HG03442 (cell line): ENCODE measurements around the gene HACD2.
"Not testable (repeated sequence)": the region's sequence is repeated elsewhere in the genome, so short reads cannot be mapped to it uniquely, and the experiment has no call there.

Experiments used
- ATAC-seq: cut with Tn5 transposase; IDR thresholded peaks from one replicate; pipeline ENCODE4 v1.9.1; 2021; ENCODE audit warnings: mild to moderate bottlenecking, moderate library complexity; ENCODE audit not compliant: unreplicated experiment

HACD2 gene

DNA sequence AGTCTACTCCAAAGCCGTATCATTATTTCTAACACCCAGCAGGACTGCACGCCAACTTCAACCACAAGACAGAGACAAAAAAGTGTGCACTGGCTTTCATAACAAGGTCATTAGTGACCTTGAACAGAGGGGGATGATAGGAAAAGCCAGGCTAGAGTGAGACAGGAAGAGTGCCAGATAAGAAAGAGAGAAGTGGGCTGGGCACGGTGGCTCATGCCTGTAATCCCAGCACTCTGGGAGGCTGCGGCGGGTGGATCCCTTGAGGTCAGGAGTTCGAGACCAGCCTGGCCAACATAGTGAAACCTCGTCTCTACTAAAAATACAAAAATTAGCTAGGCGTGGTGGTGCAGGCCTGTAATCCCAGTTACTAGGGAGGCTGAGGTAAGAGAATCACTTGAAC lies 97.8 kb downstream of the HACD2 start:
- ATAC-seq, result not testable (repeated sequence)

DNA sequence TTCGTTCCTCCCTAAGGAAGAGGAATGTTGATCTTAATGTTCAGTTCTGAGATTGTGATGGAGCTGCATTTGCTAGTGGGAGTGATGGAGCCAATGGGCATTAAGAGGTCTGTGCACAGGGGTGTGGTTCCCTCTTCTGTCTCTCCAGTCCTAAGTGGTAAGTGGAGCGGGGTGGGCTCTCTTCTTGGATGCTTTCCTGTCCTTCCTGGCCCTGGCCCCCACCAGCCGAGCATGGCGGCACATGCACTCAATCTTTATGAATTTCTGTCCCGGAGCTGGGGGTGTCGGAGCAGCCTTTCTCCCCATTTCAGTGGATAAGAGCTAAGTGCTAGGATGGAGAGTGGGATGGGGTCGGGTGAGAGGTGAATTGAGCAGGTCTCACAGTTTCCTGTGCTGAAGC lies 98.4 kb downstream of the HACD2 start:
- no peak for ATAC-seq

DNA sequence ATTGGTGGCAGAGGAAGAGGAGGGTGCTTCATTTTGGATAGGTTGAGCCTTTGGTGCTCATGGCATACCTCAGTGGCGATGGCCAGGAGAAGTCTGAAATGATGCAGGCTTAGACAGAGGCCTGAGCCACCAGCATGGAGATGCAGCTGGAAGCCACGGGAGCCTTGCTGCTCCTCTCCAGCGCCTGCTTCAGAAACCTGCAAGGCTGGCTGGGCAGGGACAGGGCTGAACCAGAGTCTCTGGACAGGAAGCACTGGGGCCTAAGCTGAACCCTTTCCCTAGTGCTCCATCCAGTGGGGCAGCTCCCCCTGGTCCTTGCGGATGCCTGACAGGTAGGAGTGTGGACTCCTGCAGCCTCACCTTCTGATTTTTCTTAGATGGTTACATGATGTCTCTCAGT lies 99.3 kb downstream of the HACD2 start:
- no peak for ATAC-seq

- no peak for ATAC-seq
These were observed 101.7 kb downstream of the HACD2 start for GRCh38 chr3:123483146-123483545.

DNA sequence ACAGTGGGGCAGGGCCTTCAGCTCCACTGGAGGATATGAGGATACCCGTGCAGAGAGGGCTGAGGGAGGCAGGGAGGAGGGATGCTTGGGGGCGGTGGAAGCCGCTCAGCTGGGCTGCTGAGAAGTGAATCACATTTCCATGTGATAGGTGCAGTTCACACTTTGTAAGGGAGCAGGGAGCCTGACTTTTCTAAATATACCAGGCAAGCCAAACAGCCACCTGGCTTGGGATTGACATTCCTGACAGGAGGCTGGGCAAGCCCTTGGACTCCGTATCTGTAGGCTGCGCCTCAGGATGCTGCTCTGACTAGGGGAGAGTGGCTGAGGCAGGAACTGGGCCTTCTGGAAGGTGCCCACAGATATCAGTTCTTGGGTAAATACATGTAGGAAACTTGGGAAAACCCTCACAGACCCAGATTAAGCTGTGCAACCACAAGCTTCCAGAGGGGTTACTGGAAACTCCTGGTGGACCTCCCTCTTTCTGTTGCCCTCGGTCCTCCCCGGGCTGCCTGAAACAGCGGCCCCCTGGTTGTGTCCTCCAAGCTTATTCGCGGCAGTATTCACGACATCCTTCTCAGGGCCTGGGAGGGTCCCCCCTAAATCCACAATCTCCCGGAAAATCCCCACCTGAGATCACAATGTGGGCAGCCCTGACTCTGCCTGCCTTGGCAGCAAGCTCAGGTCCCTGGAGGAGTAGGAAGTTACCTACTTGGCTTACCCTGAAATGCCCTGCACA lies 103.0 kb downstream of the HACD2 start:
- ATAC-seq, result no peak

DNA sequence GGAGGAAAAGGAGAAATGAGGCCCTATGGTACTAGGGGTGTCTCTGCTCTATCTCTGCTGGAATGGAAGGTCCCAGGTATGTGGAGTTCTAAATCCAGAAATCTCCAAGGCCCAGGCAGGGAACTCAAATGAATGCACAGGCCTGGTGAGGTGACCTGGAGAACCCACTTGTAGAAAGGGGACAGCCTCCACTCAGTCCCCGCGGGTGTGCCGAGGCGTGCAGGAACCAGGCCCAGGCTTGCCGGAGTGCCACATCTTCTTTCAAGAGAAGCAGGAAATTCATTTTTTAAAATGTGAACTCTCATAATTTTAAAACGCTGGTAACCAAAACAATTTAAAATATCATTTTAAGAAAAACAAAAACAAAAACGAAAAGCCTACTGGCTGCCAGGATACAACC lies 103.8 kb downstream of the HACD2 start:
- no peak for ATAC-seq

GRCh38 chr3:123480428-123480827 lies 104.4 kb downstream of the HACD2 start:
- no peak for ATAC-seq

GRCh38 chr3:123479891-123480290 lies 105.0 kb downstream of the HACD2 start:
- no peak for ATAC-seq

DNA sequence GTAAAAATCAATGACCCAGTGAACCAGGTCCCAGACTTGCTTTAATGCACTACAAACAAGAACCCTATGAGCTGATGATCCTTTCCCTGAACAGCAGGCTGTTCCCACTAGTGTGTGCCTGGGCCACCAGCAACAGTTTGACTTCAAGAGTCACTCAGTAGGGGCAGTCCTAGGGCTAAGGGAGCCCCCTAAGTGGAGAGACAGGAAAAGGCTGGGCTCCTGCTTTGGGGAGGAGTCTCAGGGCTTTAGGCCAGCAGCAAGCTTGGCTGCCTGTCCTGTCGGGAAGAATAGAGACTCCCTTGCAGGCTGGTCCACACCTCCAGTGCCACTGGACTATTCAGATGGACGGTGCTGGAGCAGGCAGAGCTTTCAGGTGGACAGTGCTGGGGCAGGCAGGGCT lies 106.5 kb downstream of the HACD2 start:
- ATAC-seq, result no peak

- ATAC-seq, result no peak
These were observed 107.7 kb downstream of the HACD2 start for GRCh38 chr3:123476967-123477750.

GRCh38 chr3:123475786-123476185 lies 109.1 kb downstream of the HACD2 start:
- no peak for ATAC-seq

GRCh38 chr3:123471106-123471505 lies 113.7 kb downstream of the HACD2 start:
- ATAC-seq, result no peak

GRCh38 chr3:123469323-123469995 lies 115.4 kb downstream of the HACD2 start:
- no peak for ATAC-seq

DNA sequence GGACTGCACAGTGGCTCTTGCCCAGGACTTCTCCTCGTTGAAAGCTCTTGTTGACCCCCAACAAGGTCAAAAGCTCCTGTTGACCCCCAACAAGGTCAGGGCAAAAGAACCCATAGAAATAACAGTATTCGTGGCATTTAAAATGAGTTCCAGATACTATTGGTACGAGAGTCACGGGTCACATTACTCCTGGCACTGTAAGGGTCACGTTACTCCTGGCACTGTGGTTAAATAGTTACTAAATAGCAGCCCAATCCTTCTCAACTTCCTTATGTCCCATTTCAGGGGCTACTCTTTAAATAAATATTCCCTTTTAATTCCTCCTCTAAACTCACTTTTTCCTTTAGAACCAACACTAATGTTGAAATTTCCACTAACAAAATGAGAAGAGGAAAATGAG lies 117.8 kb downstream of the HACD2 start:
- ATAC-seq, result no peak

DNA sequence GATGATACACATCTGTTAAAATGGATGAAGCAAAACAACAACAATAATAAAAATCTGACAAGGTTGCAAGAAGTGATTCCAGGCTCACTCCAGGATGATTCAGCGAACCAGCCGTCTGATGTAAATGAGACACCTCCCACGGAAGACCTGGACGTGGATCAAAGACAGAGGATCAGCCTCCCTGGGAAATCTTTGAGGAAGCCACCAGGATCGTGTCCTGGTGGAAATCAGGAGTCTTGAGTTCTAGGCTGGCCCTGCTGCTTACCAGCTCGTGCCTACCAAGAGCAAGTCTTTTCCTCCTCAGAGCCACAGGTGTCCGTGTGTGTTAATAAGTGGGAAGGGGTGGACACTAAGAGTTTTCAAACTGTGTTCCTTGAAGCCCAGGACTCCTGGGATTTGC lies 120.6 kb downstream of the HACD2 start:
- no peak for ATAC-seq

DNA sequence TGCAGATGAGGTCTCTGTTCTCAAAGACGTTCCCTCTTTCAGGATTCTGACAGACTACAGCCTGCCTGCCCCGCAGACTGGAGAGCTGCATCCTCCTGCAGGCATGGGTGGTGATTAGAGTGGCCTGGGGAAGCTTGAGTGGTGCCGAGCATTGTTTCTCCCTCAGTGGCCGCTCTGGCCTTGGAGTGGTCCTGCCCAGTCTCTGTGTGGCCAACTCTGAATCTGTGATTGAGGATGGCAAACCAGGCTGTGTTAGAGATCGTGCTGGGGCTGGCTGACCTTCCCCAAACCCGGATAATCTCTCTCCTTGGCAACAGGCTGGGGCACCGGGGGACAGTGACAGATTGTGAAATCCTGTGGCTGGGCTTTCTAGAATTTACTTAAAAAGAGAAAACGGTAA lies 125.0 kb downstream of the HACD2 start:
- ATAC-seq, result no peak

- ATAC-seq, result no peak
These were observed 126.6 kb downstream of the HACD2 start for GRCh38 chr3:123458255-123458654.

DNA sequence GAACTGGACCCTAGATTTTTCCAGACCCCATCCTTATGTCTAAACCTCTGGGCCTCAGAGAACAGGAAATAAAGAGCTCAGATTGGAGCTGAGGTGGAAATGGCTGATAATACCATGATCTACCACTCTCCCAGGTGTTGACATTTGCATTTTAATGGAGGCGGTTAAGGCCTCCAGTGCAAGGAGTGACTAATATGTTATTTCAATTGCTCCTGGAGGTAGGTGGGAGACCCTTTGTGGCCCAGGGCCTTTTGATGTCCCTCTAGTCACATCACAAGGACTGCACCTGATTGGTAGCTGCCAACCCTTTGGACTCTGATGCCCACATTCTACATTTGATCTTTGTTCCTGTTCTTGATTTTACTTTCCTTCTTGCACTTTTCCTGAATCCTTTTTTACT lies 127.0 kb downstream of the HACD2 start:
- ATAC-seq, result no peak

- no peak for ATAC-seq
These were observed 131.2 kb downstream of the HACD2 start for GRCh38 chr3:123453675-123454074.

GRCh38 chr3:123451186-123451585 lies 133.7 kb downstream of the HACD2 start:
- ATAC-seq, result no peak

DNA sequence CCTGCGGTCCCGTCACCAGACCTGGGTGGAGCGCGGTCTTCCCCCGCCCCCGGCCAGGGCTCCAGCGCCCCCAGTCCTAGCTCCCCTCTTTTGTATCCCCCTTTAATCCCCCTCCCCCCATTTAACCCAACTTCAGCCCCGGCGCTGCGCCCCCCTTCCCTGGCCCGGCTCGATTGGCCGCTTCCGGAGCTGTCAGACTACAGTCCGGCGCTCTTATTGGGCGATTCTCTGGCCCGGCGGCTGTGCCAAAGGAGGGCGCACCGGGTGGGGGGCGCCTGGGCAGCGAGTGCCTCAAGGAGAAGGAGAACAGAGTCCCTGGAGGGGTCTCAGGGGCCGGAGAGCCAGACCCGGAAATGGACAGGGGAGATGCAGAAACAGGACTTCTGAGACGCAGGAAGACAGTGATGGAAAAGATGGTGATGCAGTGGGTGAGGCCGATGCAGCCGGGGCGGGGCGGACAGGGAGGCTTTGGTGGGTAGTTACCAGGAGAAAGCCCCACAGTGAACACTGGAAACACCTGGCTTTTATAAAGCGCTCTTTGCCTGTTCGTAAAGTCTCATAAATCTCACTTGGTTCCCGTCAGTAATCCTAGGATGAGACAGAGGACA lies 134.8 kb downstream of the HACD2 start:
- ATAC-seq, result no peak
